Measurements from ENCODE around the gene FEZF2.

Gene FEZF2

DNA sequence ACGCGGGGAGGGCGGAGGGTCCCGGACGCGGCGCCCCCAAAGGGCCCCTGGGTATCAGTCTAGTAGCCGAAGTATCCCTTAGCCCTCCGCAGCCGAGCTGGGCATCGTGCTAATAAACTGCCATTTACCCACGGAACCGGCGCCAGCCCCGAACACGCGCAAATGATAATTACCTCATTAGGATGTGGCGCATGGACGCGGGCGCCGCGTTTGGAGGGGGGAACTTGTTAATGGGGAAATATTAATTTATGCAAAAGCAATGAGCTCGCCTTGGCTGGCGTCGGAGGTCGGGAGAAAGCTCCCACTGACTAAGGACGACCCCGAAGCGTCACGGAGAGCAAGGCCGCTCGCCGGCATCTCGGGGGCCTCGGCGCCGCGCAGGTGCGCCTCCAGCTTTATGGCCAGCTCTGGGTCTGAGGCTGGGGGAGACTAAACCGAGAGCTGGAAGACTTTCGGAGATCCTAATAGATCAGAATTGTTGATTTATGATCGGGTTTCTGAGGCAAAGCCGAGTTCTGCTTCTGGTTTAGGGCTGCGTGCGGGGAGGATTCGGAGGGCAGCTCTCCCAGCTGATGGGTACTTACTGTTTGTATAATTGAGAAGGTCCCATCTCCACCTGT lies 474 bp upstream of the FEZF2 start:
- no peak overlapping the region for H3K4me3 ChIP-seq (ENCODE audit: low read depth, low read length)

DNA sequence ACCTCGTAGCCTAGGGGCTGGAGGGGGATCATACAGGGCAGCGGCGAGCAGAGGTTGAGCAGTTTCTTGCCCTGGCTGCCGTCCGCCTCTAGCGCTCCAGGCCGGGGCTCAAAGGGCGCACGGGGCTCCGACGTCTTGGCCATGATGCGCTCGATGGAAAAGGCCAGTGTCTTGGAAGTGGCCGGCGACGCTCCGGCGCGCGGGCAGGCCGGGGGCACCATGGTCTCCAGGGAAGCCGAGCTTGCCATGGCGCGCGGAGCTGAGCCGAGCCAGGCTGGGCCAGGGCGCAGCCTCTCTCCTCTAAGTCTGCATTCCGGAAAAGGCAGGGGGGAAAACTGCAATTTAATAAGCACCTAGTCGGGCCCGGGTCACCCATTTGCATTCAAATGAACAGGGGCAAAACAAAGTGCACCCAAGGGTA lies 719 bp downstream of the FEZF2 start:
- no peak overlapping the region for H3K4me3 ChIP-seq (ENCODE audit: low read depth, low read length)

GRCh38 chr3:62371720-62372591 lies 1.4 kb downstream of the FEZF2 start:
- H3K4me3 ChIP-seq (ENCODE audit: low read depth, low read length) = peak overlapping the region; percentile 6

DNA sequence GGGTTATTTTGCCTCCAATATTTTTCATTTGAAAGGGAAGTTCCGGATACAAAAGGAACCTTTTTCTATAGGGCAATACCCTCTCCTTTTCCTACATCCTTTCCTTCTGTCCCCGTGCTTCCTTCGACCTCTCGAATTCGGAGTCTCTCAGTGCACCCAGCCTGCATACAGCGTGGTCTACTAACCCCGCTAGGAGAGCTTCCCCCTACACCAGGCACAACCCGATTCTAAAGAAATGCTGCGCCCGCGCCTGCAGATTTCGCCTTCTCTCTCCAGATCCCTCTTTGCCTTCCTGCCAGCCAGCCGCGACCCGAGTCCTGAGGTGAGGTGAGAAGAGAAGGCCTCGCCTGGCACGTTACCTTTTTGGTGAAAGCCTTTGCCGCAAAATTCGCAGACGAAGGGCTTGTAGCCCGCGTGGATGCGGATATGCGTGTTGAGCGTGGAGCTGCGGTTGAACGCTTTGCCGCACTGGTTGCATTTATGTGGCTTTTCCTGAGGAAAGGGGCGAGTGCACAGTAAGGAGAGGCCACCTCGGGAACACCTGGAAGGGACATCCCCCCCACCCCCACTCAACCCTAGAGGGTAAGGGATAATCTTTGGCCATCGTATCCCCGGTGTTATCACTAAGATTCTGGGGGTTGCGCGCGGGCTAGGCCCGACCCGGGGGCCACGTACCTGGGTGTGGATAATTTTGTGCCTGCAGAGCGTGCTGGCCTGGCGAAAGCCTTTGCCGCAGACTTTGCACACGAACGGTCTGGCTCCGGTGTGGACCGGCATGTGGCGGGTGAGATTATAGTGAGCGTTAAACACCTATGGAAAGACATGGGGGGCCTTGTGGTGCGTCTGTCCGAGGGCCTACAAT lies 2.3 kb downstream of the FEZF2 start:
- H3K4me3 ChIP-seq (ENCODE audit: low read depth, low read length) = no peak overlapping the region

GRCh38 chr3:62370112-62370857 lies 3.1 kb downstream of the FEZF2 start:
- no peak overlapping the region for H3K4me3 ChIP-seq (ENCODE audit: low read depth, low read length)

- H3K4me3 ChIP-seq (ENCODE audit: low read depth, low read length) = peak overlapping the region; percentile 29
These were observed 3.9 kb downstream of the FEZF2 start for GRCh38 chr3:62369476-62369743.

GRCh38 chr3:62368705-62369475 lies 4.5 kb downstream of the FEZF2 start:
- H3K4me3 ChIP-seq (ENCODE audit: low read depth, low read length) = peak overlapping the region; percentile 29

GRCh38 chr3:62368290-62368704 lies 5.1 kb downstream of the FEZF2 start:
- H3K4me3 ChIP-seq (ENCODE audit: low read depth, low read length) = peak overlapping the region; percentile 29

DNA sequence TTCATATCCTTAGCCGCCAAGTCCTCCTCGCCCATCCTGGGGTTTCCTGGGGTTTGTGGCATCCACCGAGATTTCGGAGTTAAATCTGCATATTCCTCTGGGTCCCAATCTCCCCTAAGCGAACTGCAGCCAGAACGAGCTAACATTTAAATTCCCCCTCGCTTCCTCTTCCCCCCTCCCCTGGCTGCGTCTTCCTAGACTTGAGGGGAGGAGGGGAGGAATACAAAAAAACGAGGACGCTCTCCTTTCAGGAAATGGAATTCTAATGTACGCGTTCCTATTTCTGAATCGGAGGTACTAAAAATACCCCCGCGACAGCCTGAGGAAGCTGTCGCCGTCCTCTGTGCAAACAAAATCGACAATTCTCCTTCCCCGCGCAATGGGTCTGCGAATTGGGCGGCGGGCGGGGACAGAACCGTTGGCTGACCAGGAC lies 5.6 kb downstream of the FEZF2 start:
- peak overlapping the region; percentile 2 for H3K4me3 ChIP-seq (ENCODE audit: low read depth, low read length)

- H3K4me3 ChIP-seq (ENCODE audit: low read depth, low read length) = no peak overlapping the region
These were observed 7.2 kb downstream of the FEZF2 start for GRCh38 chr3:62366126-62366484.

DNA sequence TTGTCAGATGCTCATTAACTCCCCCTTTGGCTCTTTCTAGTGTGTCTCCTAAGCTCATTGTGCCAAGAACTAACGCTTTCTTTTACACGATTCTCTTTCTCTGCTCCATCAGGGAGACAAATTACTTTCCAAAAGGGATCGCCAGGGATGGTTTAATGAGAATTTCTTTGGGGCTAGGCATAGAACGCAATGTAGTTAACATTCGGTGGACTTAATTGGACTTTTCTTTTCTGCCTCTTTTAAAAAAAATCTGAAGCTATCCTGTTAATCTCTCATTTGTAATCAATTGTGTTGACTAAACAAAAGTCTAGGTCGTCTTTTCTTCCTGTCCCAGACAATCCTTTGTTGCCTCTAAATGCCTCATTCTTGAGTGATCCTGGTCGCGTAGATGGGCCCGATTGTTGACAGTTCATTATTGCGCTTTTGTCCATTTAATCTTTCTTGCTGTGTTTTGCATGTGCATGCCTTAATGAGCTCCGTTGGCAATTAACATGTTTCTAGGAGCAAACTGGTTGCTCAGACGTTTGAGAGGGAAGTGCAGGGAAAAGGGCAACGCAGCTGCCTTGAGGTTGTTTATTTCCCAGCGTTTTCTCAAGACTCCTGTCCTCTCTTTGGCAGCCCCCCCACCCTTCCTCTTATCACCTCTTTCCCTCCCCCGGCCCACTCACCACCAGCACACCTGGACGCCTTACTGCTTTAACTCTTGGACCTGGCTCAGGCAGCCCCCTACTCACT lies 7.8 kb downstream of the FEZF2 start:
- no peak overlapping the region for H3K4me3 ChIP-seq (ENCODE audit: low read depth, low read length)

DNA sequence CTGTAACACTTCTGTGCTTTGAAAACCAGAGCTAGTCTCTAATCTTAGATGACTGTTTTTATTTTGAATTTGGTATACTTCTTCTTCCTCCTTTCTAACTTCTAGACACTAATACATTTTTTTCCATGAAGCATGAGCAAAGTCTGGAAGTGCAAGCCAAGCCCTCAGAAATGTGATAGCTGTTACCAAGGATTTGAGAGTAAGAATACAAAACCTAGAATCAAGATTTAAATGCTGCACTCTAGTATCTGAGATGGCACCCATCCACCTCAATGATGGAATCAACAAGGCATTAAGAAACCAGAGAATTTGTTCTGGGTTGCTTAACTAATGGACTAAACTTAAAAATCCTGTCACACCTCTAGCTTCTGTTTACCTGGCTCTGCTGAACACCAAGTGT lies 9.2 kb downstream of the FEZF2 start:
- H3K4me3 ChIP-seq (ENCODE audit: low read depth, low read length) = no peak overlapping the region

GRCh38 chr3:62363275-62363674 lies 10.1 kb downstream of the FEZF2 start:
- no peak overlapping the region for H3K4me3 ChIP-seq (ENCODE audit: low read depth, low read length)

DNA sequence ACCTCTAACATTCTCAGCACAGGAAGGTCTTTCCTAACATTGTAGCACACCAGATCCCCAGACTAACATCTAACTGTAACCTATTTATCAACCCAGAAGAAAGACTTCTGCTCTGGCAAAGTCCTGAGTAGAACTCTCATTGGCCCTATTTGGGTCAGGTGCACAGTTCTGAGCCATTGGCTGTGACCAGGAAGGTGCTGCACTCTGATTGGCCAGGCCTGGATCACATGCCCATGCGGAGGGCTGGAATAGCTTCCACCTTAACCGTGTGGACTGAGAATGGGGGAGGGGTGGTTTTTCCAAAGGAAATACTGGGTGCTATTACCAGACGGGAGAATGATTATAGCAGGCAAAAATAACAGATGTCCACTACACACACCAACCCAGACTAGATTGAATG lies 11.5 kb downstream of the FEZF2 start:
- H3K4me3 ChIP-seq (ENCODE audit: low read depth, low read length) = no peak overlapping the region

GRCh38 chr3:62361261-62361660 lies 12.1 kb downstream of the FEZF2 start:
- H3K4me3 ChIP-seq (ENCODE audit: low read depth, low read length) = no peak overlapping the region

DNA sequence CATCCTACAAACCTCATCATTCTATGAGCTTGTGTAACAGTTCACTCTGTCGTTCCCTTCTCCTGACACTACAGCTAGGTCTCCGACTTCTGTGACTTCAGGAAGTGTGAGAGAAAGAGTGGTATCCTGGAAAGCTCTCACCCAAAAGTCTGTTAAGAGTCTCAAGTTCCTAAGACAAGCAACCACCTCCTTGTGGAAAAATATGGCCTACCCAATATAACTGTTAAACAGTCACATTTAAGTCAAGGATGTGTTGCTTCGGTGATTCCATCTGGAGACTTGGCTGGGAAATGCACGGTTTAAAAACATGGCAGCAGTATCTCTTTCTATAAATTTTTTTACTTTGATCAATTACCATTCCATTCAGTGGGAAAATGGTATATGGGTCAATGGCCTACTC lies 13.8 kb downstream of the FEZF2 start:
- no peak overlapping the region for H3K4me3 ChIP-seq (ENCODE audit: low read depth, low read length)

DNA sequence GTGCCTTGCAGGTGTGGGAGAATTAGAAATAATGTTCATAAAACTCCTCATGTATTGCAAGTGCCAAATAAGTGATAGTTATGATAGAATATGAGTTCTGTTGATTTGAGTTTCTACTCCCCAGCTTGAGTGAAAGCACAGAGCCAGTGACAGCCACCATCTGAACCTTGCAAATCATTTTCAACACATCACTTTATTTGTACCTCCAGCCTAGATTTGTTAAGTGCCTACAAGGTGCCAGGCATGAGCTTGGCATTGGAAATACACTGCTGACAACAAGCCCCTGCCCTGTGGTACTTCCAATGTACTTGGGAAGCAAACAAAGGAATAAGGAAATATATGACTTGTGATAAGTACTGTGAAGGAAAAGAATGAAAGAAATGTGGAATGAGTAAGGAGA lies 17.0 kb downstream of the FEZF2 start:
- no peak overlapping the region for H3K4me3 ChIP-seq (ENCODE audit: low read depth, low read length)

DNA sequence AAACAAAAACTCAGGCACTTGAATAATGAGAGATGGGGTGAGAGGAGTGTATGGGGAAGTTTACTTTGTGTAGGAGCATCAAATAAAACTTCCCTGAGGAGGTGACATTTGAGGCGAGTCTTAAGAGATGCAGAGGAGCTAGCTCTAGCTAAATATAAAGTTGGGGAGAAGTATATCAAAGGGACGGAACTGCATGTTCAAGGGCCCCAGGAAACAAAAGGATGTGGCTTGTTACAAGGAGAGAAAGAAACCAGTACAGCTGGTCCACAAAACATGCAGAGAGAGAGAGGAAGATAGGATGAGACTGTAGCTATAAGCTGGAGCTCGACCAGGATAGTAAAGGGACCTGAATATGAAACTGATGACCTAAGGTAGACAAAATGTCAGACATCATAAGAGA lies 17.6 kb downstream of the FEZF2 start:
- no peak overlapping the region for H3K4me3 ChIP-seq (ENCODE audit: low read depth, low read length)

DNA sequence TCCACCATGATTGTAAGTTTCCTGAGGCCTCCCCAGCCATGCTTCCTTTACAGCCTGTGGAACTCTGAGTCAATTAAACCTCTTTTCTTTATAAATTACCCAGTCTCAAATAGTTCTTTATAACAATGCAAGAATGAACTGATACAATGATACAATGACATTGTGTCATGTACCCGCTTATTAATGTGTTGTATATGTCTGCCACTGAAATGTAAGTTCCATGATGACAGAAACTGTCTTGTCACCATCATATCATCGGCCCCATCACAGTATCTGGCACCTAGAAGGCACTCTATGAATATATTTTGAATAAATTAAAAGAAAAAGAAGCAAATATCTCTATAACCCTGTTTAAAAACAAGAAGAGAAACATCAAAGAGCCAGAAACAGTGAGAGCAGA lies 29.6 kb downstream of the FEZF2 start:
- H3K4me3 ChIP-seq (ENCODE audit: low read depth, low read length) = no peak overlapping the region

- no peak overlapping the region for H3K4me3 ChIP-seq (ENCODE audit: low read depth, low read length)
These were observed 38.2 kb downstream of the FEZF2 start for GRCh38 chr3:62335196-62335595.

Measured in iPS-11a (cell line).